GM18508 (cell line): ENCODE data around the gene OGFR.

Experiments used
- ATAC-seq: cut with Tn5 transposase; IDR thresholded peaks from one replicate; pipeline ENCODE4 v1.9.1; 2021; ENCODE audit warnings: moderate number of reproducible peaks; ENCODE audit not compliant: insufficient read depth, unreplicated experiment

The OGFR gene

DNA sequence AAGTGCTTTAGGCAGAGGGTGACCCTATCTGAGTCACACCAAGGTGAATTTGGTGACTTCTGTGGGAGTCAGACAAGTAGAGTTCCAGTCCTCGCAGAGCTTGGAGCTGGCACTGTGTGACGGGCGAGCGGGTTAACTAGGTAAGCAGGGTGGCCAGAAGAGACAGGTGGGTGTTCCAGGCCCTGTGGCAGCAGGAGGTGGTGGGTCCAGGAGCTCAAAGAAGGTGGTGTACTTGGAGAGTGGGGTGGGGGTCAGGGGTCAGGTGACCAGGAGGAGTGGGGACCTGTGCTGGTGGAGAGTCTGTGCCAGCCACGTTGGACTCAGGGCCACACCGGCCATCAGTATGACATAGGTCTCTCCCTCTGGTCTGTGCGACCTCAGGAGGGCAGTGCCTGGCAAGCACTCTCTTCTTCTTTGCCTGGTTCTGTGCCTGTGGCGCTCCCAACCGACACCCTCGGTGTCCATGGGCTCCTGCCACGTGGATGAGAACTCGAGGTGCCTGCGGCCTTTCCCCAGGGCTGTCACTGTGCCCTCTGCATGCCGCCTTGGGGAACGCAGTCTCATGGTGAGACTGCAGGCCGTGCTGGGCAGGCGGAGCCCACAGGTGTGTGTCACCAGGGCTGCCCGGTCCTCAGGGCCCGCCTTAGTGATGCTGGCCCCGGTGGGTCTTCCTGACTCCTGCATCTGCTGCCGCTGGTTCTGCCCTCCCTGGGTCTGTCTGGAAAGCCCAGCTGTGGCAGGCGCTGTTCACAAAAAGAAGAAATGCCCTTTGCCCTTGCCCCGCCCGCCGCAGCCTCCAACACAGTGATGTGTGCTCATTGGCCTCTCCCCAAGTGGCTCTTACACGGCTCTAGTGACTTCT is 6.7 kb upstream of the OGFR start:
- ATAC-seq = no peak

DNA sequence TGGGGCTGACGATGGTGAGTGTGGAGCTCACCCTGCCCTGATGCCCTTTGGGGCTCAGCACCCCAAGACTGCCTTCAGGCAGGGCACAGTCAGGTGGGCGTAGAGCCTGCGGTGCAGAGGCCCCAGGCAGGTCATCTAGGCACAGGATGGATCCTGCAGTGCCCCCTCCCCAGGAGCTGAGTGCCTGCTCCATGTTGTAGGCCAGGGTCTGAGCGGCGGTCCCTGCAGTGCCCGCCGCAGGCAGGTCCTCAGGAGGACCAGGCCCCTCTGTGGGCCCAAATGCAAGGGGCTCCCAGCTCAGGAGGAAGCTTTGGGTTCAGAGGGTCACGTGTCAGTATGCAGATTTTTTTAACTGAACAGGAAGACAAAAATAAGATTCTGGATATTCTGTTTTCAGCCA is 5.6 kb upstream of the OGFR start:
- ATAC-seq = no peak

DNA sequence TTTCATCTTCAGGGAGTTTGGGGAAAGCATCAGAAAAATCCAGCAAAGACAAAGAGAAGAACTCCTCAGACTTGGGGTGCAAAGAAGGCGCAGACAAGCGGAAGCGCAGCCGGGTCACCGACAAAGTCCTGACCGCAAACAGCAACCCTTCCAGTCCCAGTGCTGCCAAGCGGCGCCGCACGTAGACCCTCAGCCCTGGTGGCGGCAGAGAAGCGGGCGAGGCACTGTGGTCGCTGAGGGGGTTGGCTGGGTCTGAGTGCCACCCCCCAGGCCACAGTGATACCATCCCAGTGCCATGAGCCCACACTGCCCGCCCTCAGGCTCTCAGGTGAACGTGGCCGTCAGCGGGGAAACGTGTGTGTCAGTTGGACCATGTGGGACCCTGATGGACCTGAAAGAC is 5.2 kb upstream of the OGFR start:
- no peak for ATAC-seq

DNA sequence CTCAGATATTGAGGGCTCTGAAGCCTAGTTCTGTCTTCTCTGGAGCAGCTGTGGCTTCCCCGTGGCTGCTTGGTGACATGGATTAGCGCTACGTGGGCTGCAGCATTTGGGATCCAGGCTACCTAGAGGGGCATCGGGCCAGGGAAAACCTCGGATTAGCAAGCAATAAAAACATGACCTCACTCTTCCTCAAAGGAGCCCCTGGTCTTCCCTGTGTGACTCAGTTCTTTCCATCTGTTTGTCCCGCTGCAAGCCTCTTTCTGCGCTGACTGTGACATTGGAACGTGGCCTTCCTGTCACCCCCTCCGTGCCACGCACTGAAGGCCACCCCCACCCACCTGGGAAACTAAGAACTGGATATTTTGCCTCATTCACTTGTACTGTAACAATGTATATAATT is 4.8 kb upstream of the OGFR start:
- ATAC-seq = no peak

DNA sequence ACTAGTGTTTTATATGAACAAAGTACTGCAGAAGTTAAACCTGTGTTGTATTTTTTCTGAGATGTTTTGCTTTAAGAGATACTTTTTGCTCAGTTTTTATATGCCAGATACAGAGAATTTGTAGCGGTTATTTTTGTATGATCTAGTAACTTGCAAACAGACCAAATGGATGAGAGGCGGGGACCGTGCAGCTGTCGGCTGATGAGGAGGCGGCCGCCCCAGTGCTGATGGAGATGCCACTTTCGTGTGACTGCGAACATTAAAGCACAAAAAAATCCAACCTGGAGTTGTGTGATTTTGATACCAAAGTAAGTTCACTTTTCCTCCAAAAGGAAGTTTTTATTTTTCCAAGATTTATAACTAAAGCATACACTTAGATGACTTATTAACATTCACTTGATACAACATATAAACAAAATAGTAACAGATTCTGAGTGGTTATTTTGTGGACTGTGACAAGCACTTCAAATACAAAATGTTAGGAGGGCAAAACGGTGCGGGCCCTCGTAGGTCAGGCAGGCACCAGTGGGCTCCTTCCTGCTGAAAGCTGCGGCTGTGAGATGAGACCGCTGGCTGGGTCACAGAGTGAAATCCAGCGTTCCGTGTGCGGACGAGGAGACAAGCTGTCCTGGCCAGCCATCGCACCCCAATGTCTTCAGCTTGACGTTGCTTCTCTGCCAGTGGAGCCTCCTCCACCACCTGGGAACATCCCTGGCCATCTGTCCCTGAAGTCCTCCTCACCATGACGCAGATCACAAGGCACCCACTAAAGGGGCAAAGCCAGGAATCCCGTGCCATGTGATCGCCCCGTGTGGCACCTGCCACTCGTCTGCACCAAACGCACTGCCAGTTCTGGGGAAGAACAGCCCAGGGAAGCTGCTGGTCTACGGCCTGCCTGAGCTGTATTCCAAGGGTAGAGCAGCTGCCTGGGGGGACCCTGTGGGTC is 4.0 kb upstream of the OGFR start:
- ATAC-seq = no peak

DNA sequence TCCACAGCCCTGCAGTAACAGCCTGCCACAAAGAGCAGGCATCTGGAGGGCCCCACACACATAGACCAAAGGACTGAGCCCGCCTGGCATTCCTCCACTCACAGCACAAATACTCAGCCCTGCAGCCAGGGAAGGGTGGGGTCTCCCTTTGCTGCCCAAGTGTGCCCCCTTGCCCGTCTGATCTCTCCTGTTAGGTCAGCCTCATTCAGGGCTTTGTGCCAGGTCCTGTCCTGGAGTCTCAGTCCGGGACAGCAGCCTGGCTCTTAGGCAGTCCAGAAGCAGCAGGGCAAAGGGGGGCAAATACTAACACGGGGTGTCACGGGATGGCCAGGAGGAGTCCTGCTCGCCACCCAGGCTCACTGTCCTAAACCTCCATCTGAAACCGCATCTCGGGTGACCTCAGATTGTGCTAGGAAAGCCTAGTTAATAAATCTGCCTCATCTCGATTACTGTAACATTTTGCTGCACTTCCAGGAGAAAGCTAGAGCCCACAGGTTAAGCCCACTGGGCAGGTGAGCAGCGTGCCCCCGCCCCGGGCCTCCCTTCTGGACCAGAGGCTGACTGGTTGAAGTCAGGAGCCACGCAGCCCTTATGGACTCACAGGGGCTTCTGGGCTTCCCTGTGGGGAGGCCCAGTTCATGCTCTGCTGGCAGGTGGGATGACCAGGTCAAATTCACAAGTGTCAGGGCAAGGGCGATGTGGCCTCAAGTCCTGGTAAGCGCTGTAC is 3.2 kb upstream of the OGFR start:
- no peak for ATAC-seq

DNA sequence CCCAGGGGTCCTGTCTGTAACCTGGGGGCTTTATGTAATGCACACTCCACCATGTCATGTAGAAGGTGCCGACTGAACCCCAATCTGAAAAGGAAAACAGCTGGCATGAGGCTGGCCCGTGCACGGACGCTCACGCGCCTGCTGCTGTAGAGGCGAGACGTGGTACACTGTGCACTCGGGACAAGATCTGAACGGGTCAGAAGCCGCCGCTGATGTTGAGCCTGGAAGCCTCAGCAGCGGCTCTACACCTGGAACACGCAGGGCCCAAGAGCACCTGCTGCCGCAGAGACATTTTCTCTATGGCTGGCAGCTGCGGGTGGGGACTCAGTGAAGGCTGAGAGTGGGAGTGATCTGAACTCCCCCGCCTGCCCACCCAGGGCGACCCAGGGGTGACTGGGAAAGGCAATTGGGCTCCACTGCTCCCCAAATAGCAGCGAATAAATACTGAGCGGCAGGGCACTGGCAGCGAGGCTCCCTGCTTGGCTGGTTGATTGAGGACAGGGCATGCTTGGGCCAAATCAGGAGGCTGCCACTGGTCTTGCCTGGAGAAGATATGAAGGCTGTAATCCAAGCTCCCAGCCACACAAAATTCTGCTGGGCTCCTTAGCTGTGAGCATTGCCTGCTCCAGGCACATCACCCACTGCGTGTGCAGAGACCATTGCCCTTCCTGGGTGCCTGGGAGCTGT is 2.5 kb upstream of the OGFR start:
- ATAC-seq = no peak

DNA sequence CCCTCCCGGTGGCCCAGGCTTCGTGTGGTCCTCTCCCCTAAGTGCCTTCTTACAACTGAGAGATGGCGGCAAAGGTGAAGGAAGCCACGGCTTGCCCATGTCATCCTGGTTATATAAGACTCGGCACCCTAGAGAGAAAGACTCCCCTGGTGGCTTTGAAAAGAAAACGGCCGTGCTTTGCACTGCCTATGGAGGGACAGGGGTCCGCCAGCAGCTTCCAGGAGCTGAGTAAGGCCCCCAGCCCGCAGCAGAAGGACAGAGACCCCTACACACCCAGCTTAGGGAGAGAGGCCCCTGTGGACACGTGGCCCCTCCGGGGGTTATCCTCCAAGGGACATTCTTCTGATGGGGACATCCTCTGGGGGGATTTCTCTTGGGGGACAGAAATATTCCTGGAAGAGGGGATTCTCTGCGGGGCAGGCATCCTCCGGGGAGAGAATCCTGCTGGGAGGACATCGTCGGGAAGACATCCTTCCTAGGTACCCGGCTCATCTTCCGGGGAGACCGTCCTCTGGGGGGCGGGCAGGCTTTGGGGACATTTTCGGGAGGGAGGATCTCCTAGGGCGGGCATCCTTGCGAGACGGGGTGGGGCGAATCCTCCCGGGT is 511 bp upstream of the OGFR start:
- ATAC-seq = no peak

DNA sequence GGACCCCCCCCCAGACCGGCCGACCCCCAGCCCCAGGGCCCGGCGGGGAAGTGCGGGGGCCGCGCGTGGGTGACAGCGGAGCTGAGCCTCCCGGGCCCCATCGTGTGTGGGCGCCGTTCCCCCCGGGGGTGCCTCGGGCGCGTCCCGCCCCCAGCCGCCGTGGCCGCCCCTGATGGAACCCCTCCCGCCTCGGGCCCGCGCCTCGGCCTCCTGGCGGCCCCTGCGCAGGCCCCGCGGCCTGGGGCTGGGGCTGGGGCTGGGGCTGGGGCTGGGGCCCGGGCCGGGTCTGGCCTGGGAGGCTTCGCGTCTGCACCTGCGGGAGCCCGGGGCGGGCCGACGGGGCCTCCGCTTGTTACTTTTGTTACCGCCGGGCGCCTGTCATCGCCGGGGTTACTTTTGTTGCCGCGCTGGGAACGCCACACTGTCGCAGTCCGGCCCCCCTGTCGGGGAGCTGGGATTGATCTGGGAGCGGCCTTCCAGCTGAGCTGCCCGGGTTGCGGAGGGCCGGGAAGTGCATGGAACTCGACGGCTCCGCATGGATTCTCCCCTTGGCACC is 598 bp downstream of the OGFR start:
- no peak for ATAC-seq

DNA sequence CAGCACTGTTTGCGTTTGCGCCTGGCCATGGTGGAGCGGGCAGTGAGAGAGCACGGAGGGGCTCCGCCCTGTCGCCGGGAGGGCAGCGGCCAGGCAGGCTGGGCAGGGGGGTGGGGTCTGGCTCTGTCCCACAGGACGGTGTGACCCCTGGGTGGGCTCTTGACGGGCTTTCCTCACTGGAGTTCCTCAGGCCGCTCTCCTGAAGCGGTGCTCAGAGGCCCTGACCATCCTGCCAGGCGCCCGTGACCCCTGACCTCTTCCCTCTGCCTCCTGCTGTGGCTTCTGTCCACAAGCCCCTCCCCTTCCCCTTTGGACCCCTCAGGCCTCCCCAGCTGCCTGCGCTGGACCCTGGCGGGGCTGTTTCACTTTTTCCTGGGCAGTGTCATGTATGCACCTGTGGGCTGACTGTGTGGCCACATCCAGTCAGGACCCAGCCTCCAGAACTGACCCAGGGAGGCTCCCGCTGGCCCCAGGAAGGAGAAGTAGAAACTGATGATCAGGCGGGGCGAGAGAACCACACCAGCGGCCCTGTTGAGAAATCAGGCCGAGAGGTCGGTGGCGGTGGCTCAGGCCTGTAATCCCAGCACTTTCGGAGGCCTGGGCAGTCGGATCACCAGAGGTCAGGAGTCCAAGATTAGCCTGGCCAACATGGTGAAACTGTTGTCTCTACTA is 1.2 kb downstream of the OGFR start:
- no peak for ATAC-seq

DNA sequence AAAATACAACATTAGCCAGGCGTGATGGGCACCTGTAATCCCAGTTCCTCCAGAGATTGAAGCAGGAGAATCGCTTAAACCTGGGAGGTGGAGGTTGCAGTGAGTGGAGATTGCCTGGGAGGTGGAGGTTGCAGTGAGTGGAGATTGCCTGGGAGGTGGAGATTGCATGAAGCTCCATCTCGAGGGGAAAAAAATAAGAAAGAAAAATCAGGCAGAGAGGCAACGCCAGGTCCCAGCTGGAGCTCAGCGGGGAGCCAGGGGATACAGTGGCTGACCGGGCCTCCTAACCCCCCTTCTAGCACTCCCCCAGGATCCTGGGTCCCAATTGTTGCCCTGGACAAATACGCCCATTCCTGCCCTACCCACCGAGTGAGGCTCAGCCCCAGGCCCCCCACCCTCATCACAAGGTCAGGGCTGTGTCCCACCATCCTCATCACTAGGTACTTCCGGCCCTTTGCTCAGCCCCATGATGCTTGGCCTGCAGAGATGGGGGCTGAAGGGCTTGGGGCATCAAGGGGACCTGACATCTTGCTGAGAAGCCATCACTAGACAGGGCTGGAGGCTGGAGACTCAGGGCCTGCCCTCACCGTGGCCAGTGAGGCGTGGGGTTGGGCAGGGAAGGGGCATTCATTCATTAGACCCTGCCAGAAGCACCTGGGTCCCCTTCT is 1.9 kb downstream of the OGFR start:
- no peak for ATAC-seq

DNA sequence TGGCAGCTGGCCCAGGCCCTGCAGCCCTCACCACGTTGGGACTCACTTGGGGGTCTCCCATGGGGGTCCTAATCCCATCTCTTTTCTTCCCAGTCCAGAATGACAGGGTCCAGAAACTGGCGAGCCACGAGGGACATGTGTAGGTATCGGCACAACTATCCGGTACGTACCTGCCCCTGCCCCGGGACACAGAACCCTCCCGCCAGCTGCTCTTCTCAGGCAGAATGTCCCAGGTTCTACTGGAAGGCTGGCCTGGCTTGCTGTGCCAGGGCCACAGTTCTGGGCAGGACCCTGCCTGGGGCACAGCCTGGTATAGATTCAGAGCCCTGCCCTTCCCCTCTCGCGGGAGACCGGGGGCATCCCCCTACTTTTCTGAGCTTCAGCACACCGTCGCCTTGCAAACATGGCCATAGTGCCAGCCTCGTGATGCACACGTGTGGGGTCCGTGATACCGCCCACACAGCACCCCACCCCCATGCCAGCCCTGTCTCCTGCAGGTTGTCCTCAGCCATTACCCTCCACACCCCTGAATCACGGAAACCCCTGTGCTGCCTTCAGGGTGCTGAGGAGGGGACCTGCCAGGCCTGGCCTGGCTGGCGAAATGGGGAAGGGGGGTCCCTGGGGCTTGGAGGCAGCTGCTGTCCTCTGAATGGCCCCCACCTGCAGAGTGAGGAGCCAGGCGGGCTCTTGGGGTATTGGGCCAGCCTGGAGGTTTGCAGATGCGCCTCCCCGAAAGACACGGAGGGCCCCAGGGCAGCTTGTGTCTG is 3.0 kb downstream of the OGFR start:
- no peak for ATAC-seq

DNA sequence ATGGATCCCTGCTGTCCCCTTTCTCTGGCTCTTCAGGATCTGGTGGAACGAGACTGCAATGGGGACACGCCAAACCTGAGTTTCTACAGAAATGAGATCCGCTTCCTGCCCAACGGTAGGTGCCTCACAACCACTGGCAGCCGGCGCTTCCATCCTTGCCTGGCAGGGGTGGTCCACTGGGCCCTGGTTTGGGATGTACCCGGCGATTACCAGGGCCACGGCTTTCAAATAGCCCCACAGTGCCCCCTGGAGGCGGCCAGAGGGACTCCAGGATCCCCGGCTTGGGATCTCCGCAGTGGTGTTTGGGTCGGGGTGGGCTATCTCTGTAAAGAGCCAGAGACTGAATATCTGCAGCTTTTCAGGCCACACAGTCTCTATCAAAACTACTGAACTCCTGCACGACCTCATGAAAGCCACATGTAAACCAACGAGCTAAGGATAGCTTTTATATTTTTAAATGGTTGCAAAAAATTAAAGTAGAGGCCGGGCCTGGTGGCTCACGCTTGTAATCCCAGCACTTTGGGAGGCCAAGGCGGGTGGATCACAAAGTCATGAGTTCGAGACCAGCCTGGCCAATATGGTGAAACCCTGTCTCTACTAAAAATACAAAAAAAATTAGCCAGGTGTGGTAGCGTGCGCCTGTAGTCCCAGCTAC is 3.7 kb downstream of the OGFR start:
- no peak for ATAC-seq

DNA sequence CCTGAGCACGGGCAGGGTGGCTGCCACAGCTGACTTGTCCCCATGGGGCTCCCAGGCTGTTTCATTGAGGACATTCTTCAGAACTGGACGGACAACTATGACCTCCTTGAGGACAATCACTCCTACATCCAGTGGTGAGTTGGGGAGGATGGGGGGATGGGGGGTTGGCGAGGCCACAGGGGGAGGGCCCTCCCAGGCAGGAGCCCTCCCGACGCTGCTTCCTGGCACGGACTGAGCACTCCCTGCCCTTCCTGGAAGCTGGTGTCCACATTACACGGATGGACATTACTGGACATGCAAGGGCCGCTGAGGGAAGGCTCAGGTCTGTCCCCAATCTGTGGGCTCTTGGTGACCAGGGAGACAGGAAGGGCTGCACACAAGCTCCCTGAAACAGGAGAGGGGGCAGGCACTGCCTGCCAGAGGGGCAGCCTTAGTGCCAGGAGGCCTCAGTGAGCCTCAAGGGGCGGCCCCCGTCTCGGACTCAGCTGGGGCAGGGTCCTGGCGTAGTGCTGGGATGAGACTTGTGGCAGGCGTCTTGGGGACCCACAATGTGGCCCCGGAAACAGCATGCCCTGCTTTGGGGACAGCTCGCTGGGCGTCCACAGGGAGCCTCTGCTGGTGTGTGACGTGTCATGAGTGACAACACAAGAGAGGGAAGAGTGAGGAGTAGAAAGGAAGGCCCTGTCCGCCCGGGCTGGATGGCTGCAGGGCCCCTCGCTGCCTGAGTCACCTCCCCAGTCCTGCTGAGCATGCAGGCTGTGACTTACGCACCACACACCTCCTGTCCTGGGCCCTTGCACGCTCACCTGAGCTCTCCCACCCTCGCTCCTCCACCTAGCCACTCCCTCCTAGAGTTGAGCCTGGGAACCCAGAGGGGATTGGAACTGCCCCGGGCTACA is 5.1 kb downstream of the OGFR start:
- ATAC-seq = no peak

DNA sequence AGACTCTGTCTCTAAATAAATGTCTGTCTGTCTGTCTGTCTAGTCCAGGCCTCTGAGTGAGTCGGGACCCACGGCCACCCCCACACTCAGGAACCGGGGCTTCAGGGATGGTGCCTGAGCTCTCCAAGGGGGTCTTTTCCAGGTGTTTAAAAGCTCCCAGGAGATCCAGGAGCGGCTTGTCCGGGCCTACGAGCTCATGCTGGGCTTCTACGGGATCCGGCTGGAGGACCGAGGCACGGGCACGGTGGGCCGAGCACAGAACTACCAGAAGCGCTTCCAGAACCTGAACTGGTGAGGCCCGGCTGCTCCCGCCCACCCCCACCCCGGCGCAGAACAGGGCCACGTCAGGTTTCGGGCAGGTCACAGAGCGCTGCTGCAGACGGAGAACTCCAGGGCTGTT is 6.7 kb downstream of the OGFR start:
- ATAC-seq = no peak

DNA sequence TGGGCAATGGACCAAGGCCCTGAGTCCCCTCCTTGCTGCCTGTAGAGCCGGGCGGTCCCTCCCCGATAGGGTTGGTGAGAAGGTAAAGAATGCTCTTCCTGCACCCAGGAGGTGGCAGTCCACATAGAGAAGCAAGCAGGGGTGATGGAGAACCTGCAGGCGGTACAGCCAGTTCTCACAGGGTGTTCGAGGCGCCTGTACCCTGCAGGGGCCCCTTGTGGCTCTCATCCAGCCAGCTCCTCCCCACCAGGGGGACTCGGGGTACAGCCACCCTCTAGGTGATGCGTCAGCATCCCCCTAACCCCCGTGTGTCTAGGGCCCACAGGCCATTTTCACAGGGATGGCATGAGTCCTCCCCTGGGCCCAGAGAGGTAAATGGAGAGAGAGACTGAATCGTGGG is 7.1 kb downstream of the OGFR start:
- ATAC-seq = no peak
